Measurements from ENCODE around the gene CLCN4.

DNA sequence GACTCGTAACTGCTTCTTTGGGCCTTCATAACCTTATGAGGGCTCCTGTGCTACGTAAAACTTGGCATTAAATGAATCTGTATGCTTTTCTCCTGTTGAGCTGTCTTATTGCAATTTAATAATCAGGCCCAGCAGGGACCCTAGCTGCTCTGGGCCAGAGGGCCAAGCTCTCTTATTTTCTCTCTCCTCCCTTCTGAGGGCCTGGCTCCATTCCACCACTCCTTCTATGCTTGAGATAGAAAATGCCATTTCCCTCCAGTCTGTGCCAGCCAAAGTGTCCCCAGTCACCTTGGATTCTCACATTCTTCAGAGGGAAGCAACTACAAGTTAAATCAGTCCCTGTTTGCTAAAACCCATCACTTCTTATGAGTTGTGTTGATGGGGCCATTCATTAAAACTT lies 90.1 kb downstream of the CLCN4 start:
- TF ChIP-seq CTCF (IDR thresholded peaks at IDR 0.05) (no peak), POLR2A (IDR thresholded peaks at IDR 0.05) (no peak)
